ENCODE measurements around the gene FOXK2.

Gene FOXK2

GRCh38 chr17:82518826-82519810 is at the start of gene FOXK2:
Gene FOXK2, plus strand, starts transcription at chr17:82519732. Its CDS starts 157 bp downstream, at chr17:82519889.
- DNase-seq: peak; percentile 96 to 98

GRCh38 chr17:82470065-82470464 is 49.5 kb upstream of the FOXK2 start:
- DNase-seq: no peak

GRCh38 chr17:82474223-82475010 is 45.1 kb upstream of the FOXK2 start:
- no peak for DNase-seq

GRCh38 chr17:82475458-82475857 is 44.1 kb upstream of the FOXK2 start:
- DNase-seq: no peak

- DNase-seq: no peak
Measured at GRCh38 chr17:82477934-82478333, 41.6 kb upstream of the FOXK2 start.

- no peak for DNase-seq
Measured at GRCh38 chr17:82479602-82480001, 39.9 kb upstream of the FOXK2 start.

- no peak for DNase-seq
Measured at GRCh38 chr17:82480318-82480717, 39.2 kb upstream of the FOXK2 start.

- no peak for DNase-seq
Measured at GRCh38 chr17:82483204-82483660, 36.3 kb upstream of the FOXK2 start.

GRCh38 chr17:82483836-82484235 is 35.7 kb upstream of the FOXK2 start:
- DNase-seq: no peak

- DNase-seq: no peak
Measured at GRCh38 chr17:82486231-82487094, 33.1 kb upstream of the FOXK2 start.

- DNase-seq: no peak
Measured at GRCh38 chr17:82487910-82488309, 31.6 kb upstream of the FOXK2 start.

- DNase-seq: no peak
Measured at GRCh38 chr17:82489117-82489516, 30.4 kb upstream of the FOXK2 start.

GRCh38 chr17:82489851-82490511 is 29.6 kb upstream of the FOXK2 start:
- no peak for DNase-seq

GRCh38 chr17:82490512-82491195 is 28.9 kb upstream of the FOXK2 start:
- DNase-seq: peak; percentile 57 to 86

GRCh38 chr17:82491196-82491530 is 28.4 kb upstream of the FOXK2 start:
- DNase-seq: no peak

- DNase-seq: no peak
Measured at GRCh38 chr17:82491533-82491932, 28.0 kb upstream of the FOXK2 start.

- DNase-seq: no peak
Measured at GRCh38 chr17:82492643-82493225, 26.8 kb upstream of the FOXK2 start.

GRCh38 chr17:82493226-82493781 is 26.2 kb upstream of the FOXK2 start:
- DNase-seq: no peak

- DNase-seq: peak; percentile 83 to 88
Measured at GRCh38 chr17:82494236-82495055, 25.1 kb upstream of the FOXK2 start.

All from NCI-H2081 (cell line).